H9 (cell line): ENCODE data around the gene GPR137B. TPM values are rescaled to one million over a fixed set of nuclear protein-coding genes. Genes with fewer than 3 reads are reported as not detected.

Source experiments
- DNase-seq: peaks from one replicate; pipeline ENCODE4 v3.0.0-alpha.2; 2017
- H2AFZ ChIP-seq: one replicate; pipeline ENCODE4 v1.6.1; 2013; ENCODE audit warnings: mild to moderate bottlenecking, low read length, control low read depth, moderate library complexity
- H2AK5ac ChIP-seq: 2 replicates; pipeline ENCODE4 v1.6.1; 2013; ENCODE audit warnings: low read length, control low read depth, mixed read lengths; ENCODE audit not compliant: insufficient read length
- H2BK120ac ChIP-seq: one replicate; pipeline ENCODE4 v1.6.1; 2013; ENCODE audit warnings: low read depth, mild to moderate bottlenecking, low read length, control low read depth, inconsistent platforms; ENCODE audit not compliant: poor library complexity, severe bottlenecking
- H2BK12ac ChIP-seq: 2 replicates; pipeline ENCODE4 v1.6.1; 2013; ENCODE audit warnings: low read length, control low read depth, mixed read lengths, low read depth; ENCODE audit not compliant: insufficient read length
- H2BK15ac ChIP-seq: 2 replicates; pipeline ENCODE4 v1.6.1; 2013; ENCODE audit warnings: low read depth, low read length, control low read depth
- H2BK20ac ChIP-seq: one replicate; pipeline ENCODE4 v1.6.1; 2013; ENCODE audit warnings: low read depth, mild to moderate bottlenecking, low read length, control low read depth, inconsistent platforms; ENCODE audit not compliant: poor library complexity, severe bottlenecking
- H2BK5ac ChIP-seq: 2 replicates; pipeline ENCODE4 v1.6.1; 2013; ENCODE audit warnings: low read length, control low read depth, mixed read lengths; ENCODE audit not compliant: insufficient read length
- H3K14ac ChIP-seq: 2 replicates; pipeline ENCODE4 v1.6.1; 2013; ENCODE audit warnings: low read length, control low read depth; ENCODE audit not compliant: insufficient read depth
- H3K18ac ChIP-seq: 2 replicates; pipeline ENCODE4 v1.6.1; 2013; ENCODE audit warnings: low read depth, mild to moderate bottlenecking, mixed read lengths, low read length, control low read depth; ENCODE audit not compliant: insufficient read length
- H3K23ac ChIP-seq: 2 replicates; pipeline ENCODE4 v1.6.1; 2013; ENCODE audit warnings: low read length, control low read depth, mixed read lengths, low read depth; ENCODE audit not compliant: insufficient read length
- H3K23me2 ChIP-seq: 2 replicates; pipeline ENCODE4 v1.6.1; 2013; ENCODE audit warnings: low read depth, mild to moderate bottlenecking, mixed read lengths, low read length, control low read depth; ENCODE audit not compliant: insufficient read length, poor library complexity, severe bottlenecking
- H3K27ac ChIP-seq: 2 replicates; pipeline ENCODE4 v1.5.1; 2013; ENCODE audit warnings: low read length, control low read depth, mixed read lengths, low read depth; ENCODE audit not compliant: insufficient read length
- H3K27me3 ChIP-seq: 2 replicates; pipeline ENCODE4 v1.6.1; 2013; ENCODE audit warnings: low read length, control low read depth, inconsistent platforms; ENCODE audit not compliant: insufficient read depth
- H3K4ac ChIP-seq: 2 replicates; pipeline ENCODE4 v1.6.1; 2013; ENCODE audit warnings: low read depth, mild to moderate bottlenecking, control low read depth, inconsistent platforms, low read length, moderate library complexity
- H3K4me1 ChIP-seq: 2 replicates; pipeline ENCODE4 v1.6.1; 2013; ENCODE audit warnings: low read length, control low read depth, inconsistent platforms; ENCODE audit not compliant: insufficient read depth
- H3K4me2 ChIP-seq: 2 replicates; pipeline ENCODE4 v1.6.1; 2013; ENCODE audit warnings: low read length, control low read depth, mixed read lengths; ENCODE audit not compliant: insufficient read length, insufficient read depth
- H3K56ac ChIP-seq: 2 replicates; pipeline ENCODE4 v1.6.1; 2013; ENCODE audit warnings: low read depth, mild to moderate bottlenecking, mixed read lengths, low read length, control low read depth; ENCODE audit not compliant: insufficient read length
- H3K79me1 ChIP-seq: 2 replicates; pipeline ENCODE4 v1.6.1; 2013; ENCODE audit warnings: low read depth, mild to moderate bottlenecking, moderate library complexity, low read length, control low read depth, inconsistent platforms; ENCODE audit not compliant: insufficient read depth, poor library complexity, severe bottlenecking
- H3K79me2 ChIP-seq: 2 replicates; pipeline ENCODE4 v1.6.1; 2013; ENCODE audit warnings: low read length, control low read depth, inconsistent platforms; ENCODE audit not compliant: insufficient read depth
- H3K9ac ChIP-seq: 2 replicates; pipeline ENCODE4 v1.6.1; 2013; ENCODE audit warnings: low read length, control low read depth, mixed read lengths; ENCODE audit not compliant: insufficient read length; ENCODE audit errors: extremely low read depth
- H3K9me3 ChIP-seq: one replicate; pipeline ENCODE4 v1.6.1; 2013; ENCODE audit warnings: low read depth, low read length, inconsistent platforms; ENCODE audit not compliant: control insufficient read depth
- H3T11ph ChIP-seq: one replicate; pipeline ENCODE4 v1.6.1; 2013; ENCODE audit warnings: mild to moderate bottlenecking, low read length, control low read depth, inconsistent platforms
- H4K20me1 ChIP-seq: one replicate; pipeline ENCODE4 v1.6.1; 2013; ENCODE audit not compliant: control insufficient read depth, insufficient read length, insufficient read depth
- H4K5ac ChIP-seq: 2 replicates; pipeline ENCODE4 v1.6.1; 2013; ENCODE audit warnings: low read depth, mild to moderate bottlenecking, mixed read lengths, low read length, control low read depth; ENCODE audit not compliant: insufficient read length
- H4K8ac ChIP-seq: replicated peaks from 2 replicates; pipeline ENCODE4 v1.6.1; 2013; ENCODE audit warnings: low read length, control low read depth, mixed read lengths, low read depth; ENCODE audit not compliant: insufficient read length
- H4K91ac ChIP-seq: 2 replicates; pipeline ENCODE4 v1.6.1; 2013; ENCODE audit warnings: low read depth, mild to moderate bottlenecking, moderate library complexity, mixed read lengths, low read length, control low read depth; ENCODE audit not compliant: insufficient read length
- H3K27ac Mint-ChIP-seq, 3 experiments: 2 replicates in 2 of 3; 3 replicates in 1 of 3; pipeline ENCODE4 v1.8.0; 2020 to 2021; ENCODE audit warnings: mixed read lengths in 3 of 3, mild to moderate bottlenecking in 1 of 3, moderate library complexity in 1 of 3
- H3K27me3 Mint-ChIP-seq: 2 replicates; pipeline ENCODE4 v1.8.0; 2021; ENCODE audit warnings: low read depth, mild to moderate bottlenecking, moderate library complexity, mixed read lengths
- H3K36me3 Mint-ChIP-seq, 3 experiments: 2 replicates in 2 of 3; 3 replicates in 1 of 3; pipeline ENCODE4 v1.8.0; 2020 to 2021; ENCODE audit warnings: low read depth in 3 of 3, mixed read lengths in 3 of 3; ENCODE audit not compliant: insufficient read depth in 1 of 3
- H3K4me1 Mint-ChIP-seq, 2 experiments: 2 replicates each; pipeline ENCODE4 v1.8.0; 2020; ENCODE audit warnings: mixed read lengths in 2 of 2
- H3K4me3 Mint-ChIP-seq, 2 experiments: 2 replicates in 1 of 2; 3 replicates in 1 of 2; pipeline ENCODE4 v1.8.0; 2020 to 2021; ENCODE audit warnings: mild to moderate bottlenecking in 2 of 2, mixed read lengths in 2 of 2, moderate library complexity in 1 of 2
- H3K9me3 Mint-ChIP-seq, 2 experiments: 2 replicates in 1 of 2; 3 replicates in 1 of 2; pipeline ENCODE4 v1.8.0; 2020; ENCODE audit warnings: mild to moderate bottlenecking in 2 of 2, mixed read lengths in 2 of 2, moderate library complexity in 1 of 2
- WGBS: extraction: QIAGEN DNeasy Blood & Tissue Kit; methylation state at CpG from one replicate; pipeline ENCODE4 v1.1.7; 2013; ENCODE audit warnings: missing lambda C conversion rate, low lambda C conversion rate, mixed read lengths; ENCODE audit not compliant: insufficient read length; ENCODE audit errors: extremely low coverage; 5-methylcytosine and 5-hydroxymethylcytosine counted together
- total RNA-seq: library from RNA; stranded (reverse); gene quantifications from 2 replicates; pipeline ENCODE4 v1.2.1, GENCODE V29; 2021
- TF ChIP-seq, protein P1 (sequence below): fragments of 200-600 bp; sonication (generic); conservative IDR thresholded peaks from 3 replicates; pipeline ENCODE4 v1.8.0; 2021; ENCODE audit warnings: antibody characterized with exemption, mild to moderate bottlenecking

GPR137B gene
- total RNA-seq, 1 experiment from 2014 or later = 5.9 TPM

DNA sequence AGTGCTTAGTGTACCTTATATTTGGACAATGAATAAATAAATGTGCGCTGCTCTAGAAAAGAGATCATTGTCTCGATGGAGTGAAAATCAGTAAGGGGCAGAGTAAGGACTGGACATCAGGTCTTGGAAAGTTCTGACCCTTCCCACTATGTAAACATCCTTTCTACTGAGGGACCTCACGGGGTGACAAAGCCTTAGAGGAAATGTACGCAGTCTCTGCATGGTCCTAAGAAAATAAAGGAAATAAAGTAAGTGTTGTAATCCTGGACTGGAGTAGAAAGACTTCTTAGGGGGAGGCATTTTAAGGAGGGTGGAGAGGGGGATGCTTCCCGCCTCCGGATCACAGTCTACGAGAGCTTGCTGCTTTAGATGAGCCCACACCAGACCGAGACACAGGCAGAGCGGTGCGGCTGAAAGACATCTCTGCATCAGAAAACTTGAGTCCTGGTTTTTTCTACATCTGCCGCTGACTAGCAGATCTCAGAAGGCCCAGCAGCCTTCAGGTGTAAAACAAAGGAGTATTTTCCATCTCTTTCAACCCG lies 22.3 kb upstream of the GPR137B start:
- H3K4me1 ChIP-seq = no peaks in the 10 kb centered on the region
- H3K56ac ChIP-seq = no peak overlapping the region
- no peak overlapping the region for H2BK120ac ChIP-seq
- no peak overlapping the region for H2BK12ac ChIP-seq
- no peak overlapping the region for H3K9ac ChIP-seq
- no peak overlapping the region for H2AFZ ChIP-seq
- Mint-ChIP-seq H3K9me3 (no peaks in the 10 kb centered on the region), H3K27ac (no peak overlapping the region; a peak in 1 of 7 replicates), H3K36me3 (no peaks in the 10 kb centered on the region), H3K4me3 (no peak overlapping the region), H3K4me1 (0 out of 4 replicates have a peak, but pooled peaks cover 0 to 5% of the 10 kb centered on the region in 2 experiments), H3K27me3 (peaks cover 5% of the 10 kb centered on the region; the same call in 1 of the 2 replicates)
- no peak overlapping the region for H3K23ac ChIP-seq
- H3K27me3 ChIP-seq = no peaks in the 10 kb centered on the region
- no peaks in the 10 kb centered on the region for H3K79me2 ChIP-seq
- H3K18ac ChIP-seq = no peak overlapping the region
- no peaks in the 10 kb centered on the region for H3K23me2 ChIP-seq
- no peak overlapping the region for H2AK5ac ChIP-seq
- WGBS = no CpG with 5 or more reads among the region's 12 CpGs
- H4K91ac ChIP-seq = no peak overlapping the region
- DNase-seq = no peak
- no peaks in the 10 kb centered on the region for H3K9me3 ChIP-seq
- no peaks in the 10 kb centered on the region for H3K79me1 ChIP-seq
- no peak overlapping the region for H3K27ac ChIP-seq
- no peak overlapping the region for H3K14ac ChIP-seq
- H2BK20ac ChIP-seq = no peak overlapping the region
- TF ChIP-seq, protein P1, sequence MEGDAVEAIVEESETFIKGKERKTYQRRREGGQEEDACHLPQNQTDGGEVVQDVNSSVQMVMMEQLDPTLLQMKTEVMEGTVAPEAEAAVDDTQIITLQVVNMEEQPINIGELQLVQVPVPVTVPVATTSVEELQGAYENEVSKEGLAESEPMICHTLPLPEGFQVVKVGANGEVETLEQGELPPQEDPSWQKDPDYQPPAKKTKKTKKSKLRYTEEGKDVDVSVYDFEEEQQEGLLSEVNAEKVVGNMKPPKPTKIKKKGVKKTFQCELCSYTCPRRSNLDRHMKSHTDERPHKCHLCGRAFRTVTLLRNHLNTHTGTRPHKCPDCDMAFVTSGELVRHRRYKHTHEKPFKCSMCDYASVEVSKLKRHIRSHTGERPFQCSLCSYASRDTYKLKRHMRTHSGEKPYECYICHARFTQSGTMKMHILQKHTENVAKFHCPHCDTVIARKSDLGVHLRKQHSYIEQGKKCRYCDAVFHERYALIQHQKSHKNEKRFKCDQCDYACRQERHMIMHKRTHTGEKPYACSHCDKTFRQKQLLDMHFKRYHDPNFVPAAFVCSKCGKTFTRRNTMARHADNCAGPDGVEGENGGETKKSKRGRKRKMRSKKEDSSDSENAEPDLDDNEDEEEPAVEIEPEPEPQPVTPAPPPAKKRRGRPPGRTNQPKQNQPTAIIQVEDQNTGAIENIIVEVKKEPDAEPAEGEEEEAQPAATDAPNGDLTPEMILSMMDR = no peak
- no peak overlapping the region for H4K5ac ChIP-seq
- no peak overlapping the region; the same call in 1 of the 2 replicates for H2BK15ac ChIP-seq
- H3K4me2 ChIP-seq = no peak overlapping the region
- no peak overlapping the region for H3K4ac ChIP-seq
- H3T11ph ChIP-seq = no peak overlapping the region
- no peak overlapping the region for H4K8ac ChIP-seq
- H4K20me1 ChIP-seq = no peaks in the 10 kb centered on the region
- no peak overlapping the region for H2BK5ac ChIP-seq
